ENCODE results near the gene FGB.
"Not testable (repeated sequence)": the region's sequence is repeated elsewhere in the genome, so short reads cannot be mapped to it uniquely, and the experiment has no call there.

FGB gene

DNA sequence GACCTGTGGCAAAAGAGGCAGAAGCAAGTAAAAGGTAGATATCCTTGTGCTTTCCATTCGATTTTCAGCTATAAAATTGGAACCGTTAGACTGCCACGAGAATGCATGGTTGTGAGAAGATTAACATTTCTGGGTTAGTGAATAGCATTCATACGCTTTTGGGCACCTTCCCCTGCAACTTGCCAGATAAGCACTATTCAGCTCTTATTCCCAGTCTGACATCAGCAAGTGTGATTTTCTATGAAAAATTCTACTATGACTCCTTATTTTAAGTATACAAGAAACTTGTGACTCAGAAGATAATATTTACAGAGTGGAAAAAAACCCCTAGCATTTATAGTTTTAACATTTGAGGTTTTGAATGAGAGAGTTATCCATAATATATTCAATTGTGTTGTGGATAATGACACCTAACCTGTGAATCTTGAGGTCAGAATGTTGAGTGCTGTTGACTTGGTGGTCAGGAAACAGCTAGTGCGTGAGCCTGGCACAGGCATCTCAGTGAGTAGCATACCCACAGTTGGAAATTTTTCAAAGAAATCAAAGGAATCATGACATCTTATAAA, 3.9 kb downstream of the FGB start:
- DNase-seq, result no peak

DNA sequence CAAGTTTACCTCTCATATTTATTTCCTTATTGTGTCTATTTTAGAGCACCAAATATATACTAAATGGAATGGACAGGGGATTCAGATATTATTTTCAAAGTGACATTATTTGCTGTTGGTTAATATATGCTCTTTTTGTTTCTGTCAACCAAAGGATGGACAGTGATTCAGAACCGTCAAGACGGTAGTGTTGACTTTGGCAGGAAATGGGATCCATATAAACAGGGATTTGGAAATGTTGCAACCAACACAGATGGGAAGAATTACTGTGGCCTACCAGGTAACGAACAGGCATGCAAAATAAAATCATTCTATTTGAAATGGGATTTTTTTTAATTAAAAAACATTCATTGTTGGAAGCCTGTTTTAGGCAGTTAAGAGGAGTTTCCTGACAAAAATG, 6.2 kb downstream of the FGB start:
- DNase-seq, result no peak

DNA sequence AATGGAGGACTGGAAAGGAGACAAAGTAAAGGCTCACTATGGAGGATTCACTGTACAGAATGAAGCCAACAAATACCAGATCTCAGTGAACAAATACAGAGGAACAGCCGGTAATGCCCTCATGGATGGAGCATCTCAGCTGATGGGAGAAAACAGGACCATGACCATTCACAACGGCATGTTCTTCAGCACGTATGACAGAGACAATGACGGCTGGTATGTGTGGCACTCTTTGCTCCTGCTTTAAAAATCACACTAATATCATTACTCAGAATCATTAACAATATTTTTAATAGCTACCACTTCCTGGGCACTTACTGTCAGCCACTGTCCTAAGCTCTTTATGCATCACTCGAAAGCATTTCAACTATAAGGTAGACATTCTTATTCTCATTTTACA, 6.8 kb downstream of the FGB start:
- no peak for DNase-seq

DNA sequence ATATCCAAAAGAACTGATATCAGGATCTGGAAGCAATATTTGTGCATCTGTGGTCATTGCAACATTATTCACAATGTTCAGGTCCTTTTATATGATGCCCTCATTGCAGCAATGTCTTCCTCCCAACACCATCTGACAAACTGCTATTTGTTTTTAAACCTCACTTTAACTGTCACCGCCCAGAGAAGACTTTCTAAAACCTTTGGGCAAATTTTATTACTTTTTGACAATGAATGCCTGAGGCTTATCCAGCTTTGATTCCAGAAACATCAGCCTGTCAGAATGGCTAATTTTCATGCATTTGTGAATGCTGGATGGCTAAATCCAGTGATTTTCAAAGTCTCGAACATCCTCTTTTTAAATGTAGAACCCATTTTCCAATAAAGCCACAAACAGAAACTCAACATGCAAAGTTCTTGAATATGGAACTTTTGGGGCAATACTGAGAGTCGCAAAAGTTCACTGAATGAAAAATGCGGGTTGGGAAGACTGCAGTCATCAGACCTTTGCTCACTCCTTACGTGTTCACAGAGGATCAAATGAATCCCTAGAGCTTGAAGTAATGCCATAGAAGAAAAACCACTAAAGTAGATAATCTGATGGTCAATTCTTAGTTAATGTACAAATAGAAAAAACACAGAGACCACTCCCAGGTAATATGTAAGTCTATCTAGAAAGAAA, 10.5 kb downstream of the FGB start:
- no peak for DNase-seq

DNA sequence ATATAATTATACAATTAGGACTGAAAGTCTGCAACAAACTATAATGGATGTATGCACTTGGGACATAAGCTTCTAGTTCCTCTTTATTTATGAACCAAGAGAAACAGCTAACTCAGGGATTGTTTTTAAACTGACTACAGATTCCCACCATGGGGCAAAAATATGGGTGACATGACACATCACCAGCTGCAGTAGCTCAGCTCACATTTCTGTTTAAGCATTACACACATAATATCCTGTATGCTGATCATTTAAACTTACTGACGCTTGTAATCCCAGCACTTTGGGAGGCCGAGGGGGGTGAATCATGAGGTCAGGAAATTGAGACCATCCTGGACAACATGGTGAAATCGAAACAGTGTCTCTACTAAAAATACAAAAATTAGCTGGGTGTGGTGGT, 11.5 kb downstream of the FGB start:
- DNase-seq, result no peak

DNA sequence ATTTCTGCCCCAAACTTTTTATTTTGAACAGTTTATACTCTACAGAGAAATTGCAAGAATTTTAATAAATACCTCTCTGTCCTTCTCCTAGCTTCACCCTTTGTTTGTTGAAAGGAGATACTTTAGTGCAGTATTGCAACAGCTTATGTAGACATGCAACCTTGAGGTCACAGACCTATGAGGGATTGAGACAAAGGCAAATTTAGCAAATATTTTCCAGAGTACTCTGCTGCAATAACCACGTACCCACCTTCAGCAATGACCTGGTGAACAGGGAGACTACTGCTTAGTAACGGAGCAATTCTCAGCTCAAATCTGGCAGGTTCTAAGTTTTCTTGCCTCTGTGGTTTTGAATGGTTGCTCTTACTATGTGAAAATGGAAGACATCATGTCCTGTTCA, 14.5 kb downstream of the FGB start:
- DNase-seq, result no peak

DNA sequence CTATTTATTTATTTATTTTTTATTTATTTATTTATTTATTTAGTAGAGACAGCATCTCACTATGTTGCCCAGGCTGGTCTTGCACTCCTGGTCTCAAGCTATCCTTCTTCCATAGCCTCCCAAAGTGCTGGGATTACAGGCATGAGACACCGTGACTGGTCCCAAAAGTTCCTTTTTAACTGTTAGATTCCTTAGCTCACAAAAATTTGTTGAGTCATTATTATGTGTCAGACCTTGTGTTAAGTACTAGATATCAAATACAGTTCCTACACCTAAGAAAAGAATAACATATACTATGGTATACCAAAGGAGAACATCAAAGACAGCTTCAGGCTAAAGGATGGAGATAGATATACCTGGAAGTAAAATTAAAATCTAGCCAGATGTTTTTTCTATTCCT, 16.1 kb downstream of the FGB start:
- no peak for DNase-seq

DNA sequence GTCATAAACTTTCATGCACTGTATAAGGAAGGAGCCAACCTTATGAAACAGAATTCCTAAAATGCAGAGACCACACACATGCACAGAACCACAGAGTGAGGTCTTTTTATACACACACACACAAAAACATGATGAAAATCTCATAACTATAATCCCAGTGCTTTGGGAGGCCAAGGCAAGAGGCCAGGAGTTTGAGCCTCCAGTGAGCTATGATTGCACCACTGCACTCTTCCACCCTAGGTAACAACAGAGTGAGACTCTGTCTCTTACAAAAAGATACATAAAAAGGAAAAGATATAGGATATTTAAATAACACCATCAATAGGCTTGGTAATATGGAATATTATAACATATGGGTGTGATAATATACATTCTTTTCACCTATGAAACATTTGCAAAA, 17.1 kb downstream of the FGB start:
- no peak for DNase-seq

DNA sequence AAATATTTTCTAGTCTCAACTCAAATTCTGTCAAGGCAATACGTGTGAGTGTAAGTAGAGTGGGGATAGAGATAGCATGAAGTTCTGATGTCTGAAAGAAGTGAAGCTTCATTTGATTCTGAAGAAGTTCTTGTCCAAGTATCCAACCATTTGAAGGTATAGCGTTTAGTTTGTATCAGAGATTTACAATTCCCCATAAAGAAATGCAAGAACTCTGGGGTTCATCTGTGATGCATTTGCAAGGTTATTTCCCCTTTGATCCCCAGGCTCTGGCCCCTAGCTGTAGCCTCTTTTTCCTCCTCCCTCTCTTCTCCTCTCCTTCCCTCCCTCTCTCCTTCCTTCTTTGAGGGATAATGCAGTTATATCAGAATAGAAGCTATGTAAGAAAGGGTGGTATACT, 19.9 kb downstream of the FGB start:
- no peak for DNase-seq

DNA sequence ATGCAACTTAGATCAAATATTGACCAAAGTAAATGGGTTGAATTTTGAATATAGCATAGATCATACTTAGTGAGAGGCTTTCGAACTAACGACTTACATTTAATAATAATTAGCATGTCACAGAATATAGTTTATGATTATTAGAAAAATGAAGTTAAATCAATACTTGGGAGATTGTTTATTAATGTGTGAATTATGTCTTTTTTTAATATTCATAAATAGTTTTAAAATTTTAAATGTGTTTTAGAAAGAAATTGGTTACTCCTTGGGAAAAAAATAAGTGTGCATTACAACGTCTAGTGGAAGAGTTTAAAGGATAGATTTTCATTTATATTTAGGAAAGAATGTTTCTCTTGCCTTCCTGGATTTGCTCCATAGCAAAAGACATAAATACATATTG, 20.4 kb downstream of the FGB start:
- DNase-seq, result no peak

DNA sequence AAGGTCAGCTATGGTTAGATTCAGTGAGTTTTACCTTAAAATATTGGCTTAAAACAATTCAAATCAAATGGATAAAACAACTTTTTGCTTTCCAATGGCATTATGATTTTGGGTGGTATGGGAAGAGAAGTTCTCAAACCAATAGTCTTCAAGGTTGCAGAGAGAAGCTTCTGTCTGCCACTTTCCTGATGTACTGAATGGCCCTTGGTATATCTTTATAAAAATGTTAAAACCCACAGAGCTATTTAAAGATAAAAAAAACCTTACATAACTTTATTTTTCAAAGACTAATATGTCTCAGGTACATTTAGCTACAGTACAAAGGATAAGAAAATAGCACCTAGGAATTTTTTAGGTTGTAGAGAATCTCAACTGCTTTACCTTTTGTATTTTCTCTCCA, 20.9 kb downstream of the FGB start:
- DNase-seq, result no peak

DNA sequence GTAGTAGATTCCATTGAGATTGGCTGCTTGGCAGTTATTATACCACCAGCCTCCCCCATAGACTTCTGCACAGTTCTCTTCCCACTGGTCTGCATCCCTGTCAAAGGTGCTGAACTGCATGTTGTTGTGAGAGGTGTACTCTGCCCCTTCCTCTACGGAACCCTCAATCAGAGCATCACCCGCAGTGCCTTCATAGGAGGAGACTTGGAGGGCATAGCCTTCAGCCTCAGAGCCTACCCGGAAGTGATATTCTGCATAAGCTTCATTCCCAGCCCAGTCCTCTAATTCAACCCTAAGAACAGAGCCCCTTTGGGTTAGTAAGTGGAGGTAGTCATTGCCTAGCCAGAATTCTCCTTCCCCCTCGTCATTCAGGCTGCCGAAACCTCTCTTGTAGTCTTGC, 21.4 kb downstream of the FGB start:
- no peak for DNase-seq

DNA sequence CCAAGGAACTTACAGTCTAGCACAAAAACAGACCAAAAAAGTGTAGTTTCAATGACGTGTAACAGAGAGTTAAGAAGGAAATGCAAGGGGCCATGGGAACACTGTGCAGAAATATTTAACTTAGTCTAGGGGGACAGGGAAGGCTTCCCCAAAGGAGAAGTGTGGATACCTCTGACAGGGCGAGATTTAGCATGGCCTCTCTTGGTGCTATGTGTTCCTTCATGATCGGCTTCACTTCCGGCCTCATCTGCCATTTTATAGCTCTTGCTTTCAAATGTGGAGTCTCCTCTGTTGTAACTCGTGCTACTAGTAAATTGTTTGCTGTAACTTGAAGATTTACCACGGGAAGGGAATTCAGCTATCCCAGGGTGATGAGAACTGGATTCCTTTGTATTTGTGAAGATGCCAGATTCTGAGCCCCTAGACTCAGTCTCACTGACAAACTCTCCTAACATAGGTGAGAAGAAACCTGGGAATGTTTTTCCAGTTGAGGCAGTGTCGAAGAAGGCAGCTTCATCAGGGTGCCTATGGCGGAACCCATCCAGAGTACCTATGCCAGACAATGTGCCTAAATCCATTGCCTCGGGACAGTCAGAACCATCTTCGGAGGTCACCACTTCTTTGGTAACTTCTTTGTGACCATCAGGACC, 22.7 kb downstream of the FGB start:
- no peak for DNase-seq

DNA sequence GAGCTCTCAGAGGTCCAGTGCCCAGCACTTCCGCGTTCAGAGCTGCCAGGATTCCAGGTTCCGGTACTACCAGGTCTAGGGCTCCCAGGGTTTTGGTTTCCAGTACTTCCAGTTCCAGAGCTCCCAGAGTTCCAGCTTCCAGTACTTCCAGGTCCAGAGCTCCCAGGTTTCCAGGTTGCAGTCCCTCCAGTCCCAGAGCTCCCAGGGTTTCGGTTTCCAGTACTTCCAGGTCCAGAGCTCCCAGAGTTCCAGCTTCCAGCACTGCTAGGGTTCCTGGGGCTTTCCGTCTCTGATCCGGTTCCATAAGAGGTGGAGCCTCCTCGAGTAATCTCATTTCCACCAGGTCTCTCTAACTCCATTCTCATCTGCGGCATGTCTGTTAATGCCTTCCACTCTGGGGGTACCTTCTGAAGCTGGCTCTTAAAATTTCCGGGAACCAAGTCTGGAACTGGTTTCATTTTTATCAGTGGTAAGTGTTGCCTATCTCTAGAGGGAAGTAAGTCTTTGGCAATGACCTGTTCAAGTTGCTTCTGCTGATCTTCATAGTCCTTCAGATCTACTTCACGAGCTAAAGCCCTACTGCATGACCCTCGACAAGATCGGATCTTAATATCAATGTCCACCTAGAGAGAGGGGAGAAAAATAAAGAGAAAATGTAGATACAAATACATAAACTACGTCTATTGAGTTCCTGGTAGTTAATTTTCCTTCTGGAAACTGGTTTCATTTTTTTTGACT, 23.7 kb downstream of the FGB start:
- no peak for DNase-seq

DNA sequence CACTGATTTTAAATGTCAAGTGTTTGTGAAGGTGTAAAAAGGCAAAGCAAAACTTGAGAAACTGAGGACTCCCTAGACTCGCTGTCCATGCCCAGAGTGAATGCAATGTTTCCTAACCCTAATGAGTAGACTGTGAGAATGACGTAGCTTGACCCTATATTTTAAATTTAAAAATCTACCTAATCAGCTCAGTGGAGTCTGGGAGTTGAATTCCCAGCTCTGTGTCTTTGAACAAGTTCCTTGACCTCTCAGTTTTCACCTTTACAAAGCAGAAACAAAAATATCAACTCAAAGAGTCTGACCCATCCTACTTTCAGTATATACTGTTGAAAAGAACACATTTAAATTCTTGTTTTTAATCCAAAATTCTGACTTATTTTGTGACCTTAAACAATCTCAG, 25.4 kb downstream of the FGB start:
- DNase-seq, result no peak

DNA sequence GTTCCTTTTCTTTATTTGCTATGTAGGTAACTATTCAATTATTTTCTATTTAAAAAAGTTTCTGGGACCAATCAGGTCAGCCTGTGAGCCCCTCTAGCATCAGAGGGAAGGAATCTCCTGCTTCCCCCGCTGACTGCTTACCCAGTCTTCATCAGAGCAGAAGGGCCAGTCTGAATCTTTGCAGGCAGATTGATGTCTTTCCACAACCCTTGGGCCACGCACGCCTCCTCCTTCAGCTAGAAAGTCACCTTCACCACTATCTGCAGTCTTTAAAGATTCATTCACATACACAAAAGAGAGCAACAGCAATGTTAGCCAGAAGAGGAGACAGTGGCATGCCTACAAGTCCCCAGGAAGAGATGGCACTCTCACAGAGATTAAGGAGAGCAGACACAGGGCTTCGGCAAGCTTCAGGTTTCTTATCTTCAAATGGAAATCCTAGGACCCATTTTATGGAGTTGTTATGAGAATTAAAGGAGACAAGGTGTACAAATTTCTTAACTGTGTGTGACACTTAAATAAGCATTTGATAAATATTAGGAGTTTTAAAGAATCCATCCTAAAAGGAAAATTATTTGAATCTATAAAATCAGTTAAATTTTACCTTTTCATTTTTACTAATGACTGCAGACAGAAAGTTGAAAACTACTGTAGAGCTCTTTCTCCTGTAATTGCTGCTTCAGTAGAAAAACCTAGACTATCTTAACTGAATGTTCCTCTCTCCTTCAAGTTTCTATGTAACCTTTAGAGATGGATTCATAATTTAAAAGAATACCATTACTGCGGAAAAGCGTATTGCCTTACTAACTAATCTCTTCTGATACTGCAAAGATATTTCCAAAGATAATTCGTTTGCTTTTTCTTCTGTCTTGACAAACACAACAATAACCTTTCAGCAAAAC, 26.7 kb downstream of the FGB start:
- no peak for DNase-seq

DNA sequence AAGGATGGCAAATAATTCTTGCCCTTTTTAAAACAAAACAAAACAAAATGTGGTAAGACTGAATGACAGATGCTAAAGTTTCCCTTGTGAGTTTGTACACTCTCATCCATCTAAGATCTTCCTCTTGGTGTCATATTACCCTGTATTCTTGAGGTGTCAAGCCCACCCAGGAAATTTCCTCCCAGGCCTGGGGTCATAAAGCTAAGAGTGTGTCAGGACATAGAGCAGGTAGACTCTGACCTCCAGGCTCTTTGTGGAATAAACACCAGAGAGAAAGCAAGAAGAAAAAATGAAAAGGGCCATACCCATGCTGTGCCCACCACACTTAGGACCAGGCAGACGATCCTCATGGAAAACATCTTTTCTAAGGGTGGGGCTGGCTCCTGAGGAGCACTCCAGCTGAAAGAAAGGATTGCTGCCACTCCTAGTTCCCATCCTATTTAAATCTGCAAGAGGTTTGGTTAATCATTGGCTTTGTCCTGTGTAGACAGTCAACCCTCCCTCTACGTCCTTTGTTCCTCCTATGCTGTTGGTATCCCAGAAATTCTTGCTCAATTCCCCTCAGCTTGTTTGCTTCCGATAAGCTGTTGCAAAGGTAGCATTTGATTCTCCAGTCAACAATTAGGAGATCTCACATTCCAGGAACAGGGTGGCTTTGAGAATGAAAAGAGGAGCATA, 27.7 kb downstream of the FGB start, which contains the start of gene FGA:
Gene FGA, minus strand, starts transcription at position 414 of the 678 bp plus-strand sequence. Its CDS starts 55 bp downstream, at position 359.
- no peak for DNase-seq

DNA sequence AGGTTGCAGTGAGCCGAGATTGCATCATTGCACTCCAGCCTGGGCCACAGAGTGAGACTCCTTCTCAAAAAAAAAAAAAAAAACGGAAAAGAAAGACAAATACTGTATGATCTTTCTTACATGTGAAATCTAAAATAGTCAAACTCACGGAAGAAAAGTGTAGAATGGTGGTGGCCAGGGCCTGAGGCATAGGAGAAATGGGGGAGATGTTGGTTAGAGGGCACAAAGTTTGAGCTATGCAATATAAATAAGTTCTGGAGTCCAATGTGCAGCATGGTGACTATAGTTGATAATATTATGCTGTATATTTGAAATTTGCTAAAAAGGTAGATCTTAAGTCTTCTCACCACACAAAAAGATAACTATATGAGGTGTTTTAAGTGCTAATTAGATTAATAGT, 29.1 kb downstream of the FGB start:
- DNase-seq, result no peak

DNA sequence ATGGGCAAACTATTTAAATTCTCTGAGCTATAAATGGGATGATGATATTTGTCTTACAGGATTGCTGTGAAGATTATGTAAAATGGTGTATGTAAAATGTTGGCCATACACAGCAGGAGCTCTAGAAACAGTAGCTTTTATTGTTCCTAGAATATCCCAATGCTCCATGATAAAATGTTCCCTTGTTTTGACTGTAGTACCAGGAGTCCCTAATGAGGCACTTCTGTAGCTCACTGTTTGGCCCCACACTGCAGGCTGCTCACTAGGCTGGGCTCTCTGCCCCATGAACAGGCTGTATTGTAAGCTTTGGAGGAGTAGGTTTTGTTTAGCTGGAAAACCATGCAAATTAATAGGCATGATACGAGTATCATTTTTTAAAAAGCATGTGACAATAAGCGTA, 31.1 kb downstream of the FGB start:
- no peak for DNase-seq

DNA sequence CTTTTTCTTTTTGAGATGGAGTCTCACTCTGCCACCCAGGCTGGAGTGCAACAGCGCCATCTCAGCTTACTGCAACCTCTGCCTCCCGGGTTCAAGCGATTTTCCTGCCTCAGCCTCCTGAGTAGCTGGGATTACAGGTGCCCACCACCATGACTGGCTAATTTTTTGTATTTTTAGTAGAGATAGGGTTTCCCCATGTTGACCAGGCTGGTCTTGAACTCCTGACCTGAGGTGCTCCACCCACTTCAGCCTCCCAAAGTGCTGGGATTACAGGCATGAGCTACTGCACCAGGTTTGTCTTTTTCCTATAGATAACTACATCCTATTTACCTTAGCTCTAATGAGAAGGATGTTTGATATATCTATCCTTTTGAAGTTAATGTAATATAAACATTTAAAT, 31.5 kb downstream of the FGB start:
- not testable (repeated sequence) for DNase-seq

DNA sequence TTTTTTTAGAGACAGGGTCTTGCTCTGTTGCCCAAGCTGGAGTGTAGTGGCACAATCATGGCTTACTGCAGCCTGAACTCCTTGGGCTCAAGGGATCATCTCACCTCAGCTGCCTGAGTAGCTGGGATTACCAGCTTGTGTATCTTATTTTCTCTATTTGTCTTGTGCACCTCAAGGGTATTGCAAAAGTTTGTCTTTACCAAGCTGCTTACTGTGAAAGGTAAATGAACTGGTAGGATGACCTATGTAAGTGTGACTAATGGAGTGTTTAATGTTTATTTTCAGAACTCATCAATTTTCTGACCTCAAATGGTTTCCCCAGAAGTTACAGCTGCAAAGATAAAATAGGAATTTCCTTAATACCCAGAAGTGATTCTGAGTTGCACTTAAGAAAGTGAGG, 33.0 kb downstream of the FGB start:
- DNase-seq, result no peak

DNA sequence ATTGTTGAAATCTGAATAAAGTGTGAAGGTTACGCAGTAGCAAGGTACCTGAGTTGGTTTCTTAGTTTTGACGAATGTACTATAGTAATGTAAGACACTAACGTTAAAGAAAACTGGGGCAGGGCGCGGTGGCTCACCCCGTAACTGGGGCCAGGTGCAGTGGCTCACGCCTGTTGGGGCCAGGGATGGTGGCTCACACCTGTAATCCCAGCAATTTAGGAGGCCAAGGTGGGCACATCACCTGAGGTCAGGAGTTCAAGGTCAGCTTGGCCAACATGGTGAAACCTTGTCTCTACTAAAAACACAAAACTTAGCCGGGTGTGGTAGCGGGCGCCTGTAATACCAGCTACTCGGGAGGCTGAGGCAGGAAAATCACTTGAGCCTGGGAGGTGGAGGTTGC, 34.5 kb downstream of the FGB start:
- not testable (repeated sequence) for DNase-seq
